HG02943 (cell line): ENCODE measurements around the gene KRTAP5-8.
"Not testable (repeated sequence)": the region's sequence is repeated elsewhere in the genome, so short reads cannot be mapped to it uniquely, and the experiment has no call there.

Experiments used
- ATAC-seq: cut with Tn5 transposase; IDR thresholded peaks from one replicate; pipeline ENCODE4 v1.9.1; 2021; ENCODE audit warnings: mild to moderate bottlenecking, low read depth, moderate library complexity; ENCODE audit not compliant: unreplicated experiment

The KRTAP5-8 gene

GRCh38 chr11:71537977-71538665 is at the start of gene KRTAP5-8:
TSS of gene KRTAP5-8 (plus strand) at chr11:71538025. CDS start at chr11:71538056, 31 bp downstream.
- ATAC-seq = not testable (repeated sequence)

- no peak for ATAC-seq
Measured at GRCh38 chr11:71488681-71489270, 49.0 kb upstream of the KRTAP5-8 start.

- no peak for ATAC-seq
Measured at GRCh38 chr11:71489311-71490043, 48.3 kb upstream of the KRTAP5-8 start.

GRCh38 chr11:71490044-71490730 is 47.6 kb upstream of the KRTAP5-8 start:
- ATAC-seq = no peak

- ATAC-seq = no peak
Measured at GRCh38 chr11:71490731-71491390, 47.0 kb upstream of the KRTAP5-8 start.

- no peak for ATAC-seq
Measured at GRCh38 chr11:71491531-71491930, 46.3 kb upstream of the KRTAP5-8 start.

- ATAC-seq = no peak
Measured at GRCh38 chr11:71491940-71492339, 45.9 kb upstream of the KRTAP5-8 start.

GRCh38 chr11:71495286-71496230 is 42.3 kb upstream of the KRTAP5-8 start:
- ATAC-seq = no peak

- no peak for ATAC-seq
Measured at GRCh38 chr11:71496421-71496820, 41.4 kb upstream of the KRTAP5-8 start.

- ATAC-seq = no peak
Measured at GRCh38 chr11:71498091-71498490, 39.7 kb upstream of the KRTAP5-8 start.

GRCh38 chr11:71499125-71499524 is 38.7 kb upstream of the KRTAP5-8 start:
- no peak for ATAC-seq

- ATAC-seq = no peak
Measured at GRCh38 chr11:71499546-71499945, 38.3 kb upstream of the KRTAP5-8 start.

- ATAC-seq = no peak
Measured at GRCh38 chr11:71500601-71501021, 37.2 kb upstream of the KRTAP5-8 start.

GRCh38 chr11:71501071-71501985 is 36.5 kb upstream of the KRTAP5-8 start:
- no peak for ATAC-seq

GRCh38 chr11:71502026-71502425 is 35.8 kb upstream of the KRTAP5-8 start:
- ATAC-seq = no peak

- no peak for ATAC-seq
Measured at GRCh38 chr11:71502871-71503435, 34.9 kb upstream of the KRTAP5-8 start.

- no peak for ATAC-seq
Measured at GRCh38 chr11:71504531-71504930, 33.3 kb upstream of the KRTAP5-8 start.

- ATAC-seq = no peak
Measured at GRCh38 chr11:71505001-71505400, 32.8 kb upstream of the KRTAP5-8 start.
